OCI-LY7 (cell line): Measurements from ENCODE around the gene WNT4.

Experiments used
- CTCF ChIP-seq: fragments of 200-600 bp; sonication (generic); conservative IDR thresholded peaks from 2 replicates; pipeline ENCODE4 v1.5.1; 2014; ENCODE audit warnings: mild to moderate bottlenecking, antibody characterized with exemption, low read length, moderate library complexity, mixed read lengths
- EZH2phosphoT487 ChIP-seq: fragments of 200-600 bp; sonication (generic); IDR thresholded peaks from 2 replicates; pipeline ENCODE4 v1.6.1; 2018; ENCODE audit warnings: low read depth, borderline replicate concordance, mild to moderate bottlenecking, mixed run types, antibody characterized with exemption, low read length, moderate library complexity, mixed read lengths

- TF ChIP-seq CTCF (no peak), EZH2phosphoT487 (no peak)
Observed at GRCh38 chr1:22163137-22163536, 20.2 kb upstream of the WNT4 start.
